GM12878 (cell line): ENCODE data around the gene PPAT.

ENCODE experiments used
- BCLAF1 ChIP-seq: fragments of 450-650 bp; IDR thresholded peaks from 2 replicates; pipeline ENCODE4 v1.6.1; 2017; ENCODE audit warnings: antibody characterized with exemption, mild to moderate bottlenecking, moderate library complexity
- GABPA ChIP-seq: IDR thresholded peaks from 2 replicates; pipeline ENCODE4 v1.6.1; 2014; ENCODE audit warnings: antibody characterized with exemption, low read depth, mild to moderate bottlenecking, inconsistent platforms
- JUNB ChIP-seq: IDR thresholded peaks from 2 replicates; pipeline ENCODE4 v1.6.1; 2016; ENCODE audit warnings: antibody characterized with exemption, mild to moderate bottlenecking
- NFIC ChIP-seq: IDR thresholded peaks from 2 replicates; pipeline ENCODE4 v1.6.1; 2012; ENCODE audit warnings: low read depth, mild to moderate bottlenecking, inconsistent platforms, low read length, moderate library complexity

GRCh38 chr4:56466910-56467283, 31.5 kb upstream of the PPAT start:
- TF ChIP-seq JUNB (no peak), NFIC (no peak), GABPA (no peak), BCLAF1 (no peak)
